GM19099 (cell line): Measurements from ENCODE around the gene AMDHD1.

Source experiments
- POLR2A ChIP-seq: IDR thresholded peaks from 3 replicates; pipeline ENCODE4 v1.6.1; 2011; ENCODE audit warnings: low read depth; ENCODE audit not compliant: insufficient read length; ENCODE audit errors: extremely low read depth

The AMDHD1 gene

GRCh38 chr12:95953000-95953399 lies 9.9 kb downstream of the AMDHD1 start:
- TF ChIP-seq POLR2A, result no peak

- no peak for TF ChIP-seq POLR2A
Measured at GRCh38 chr12:95955549-95956159, 12.5 kb downstream of the AMDHD1 start.

GRCh38 chr12:95956557-95957145 lies 13.5 kb downstream of the AMDHD1 start:
- no peak for TF ChIP-seq POLR2A

- TF ChIP-seq POLR2A, result no peak
Measured at GRCh38 chr12:95959107-95959506, 16.0 kb downstream of the AMDHD1 start.

- no peak for TF ChIP-seq POLR2A
Measured at GRCh38 chr12:95960241-95960640, 17.1 kb downstream of the AMDHD1 start.

- no peak for TF ChIP-seq POLR2A
Measured at GRCh38 chr12:95962222-95962621, 19.1 kb downstream of the AMDHD1 start.

GRCh38 chr12:95963096-95963495 lies 20.0 kb downstream of the AMDHD1 start:
- no peak for TF ChIP-seq POLR2A

- TF ChIP-seq POLR2A, result no peak
Measured at GRCh38 chr12:95966287-95966870, 23.2 kb downstream of the AMDHD1 start.

GRCh38 chr12:95967301-95967700 lies 24.2 kb downstream of the AMDHD1 start:
- no peak for TF ChIP-seq POLR2A

- TF ChIP-seq POLR2A, result no peak
Measured at GRCh38 chr12:95970905-95971304, 27.8 kb downstream of the AMDHD1 start.

- no peak for TF ChIP-seq POLR2A
Measured at GRCh38 chr12:95972832-95973456, 29.8 kb downstream of the AMDHD1 start.

- TF ChIP-seq POLR2A, result no peak
Measured at GRCh38 chr12:95974358-95974757, 31.2 kb downstream of the AMDHD1 start.

- no peak for TF ChIP-seq POLR2A
Measured at GRCh38 chr12:95975491-95975890, 32.4 kb downstream of the AMDHD1 start.

- TF ChIP-seq POLR2A, result no peak
Measured at GRCh38 chr12:95976416-95976832, 33.3 kb downstream of the AMDHD1 start.

- TF ChIP-seq POLR2A, result no peak
Measured at GRCh38 chr12:95977764-95978305, 34.7 kb downstream of the AMDHD1 start.

GRCh38 chr12:95978351-95978750 lies 35.2 kb downstream of the AMDHD1 start:
- no peak for TF ChIP-seq POLR2A
